Liver (tissue), 9 donors: Measurements from ENCODE around the gene USP35. TPM values are rescaled to one million over a fixed set of nuclear protein-coding genes. Genes with fewer than 3 reads are reported as not detected.

ENCODE experiments used
- DNase-seq: peaks from one replicate; pipeline ENCODE4 v3.0.0-alpha.2; 2017; ENCODE audit warnings: low spot score
- H3K27ac ChIP-seq, 2 donors: one replicate each; pipeline ENCODE4 v1.7.0; 2013; ENCODE audit warnings: inconsistent platforms in 2 of 2, low read length in 2 of 2, control low read depth in 1 of 2, low read depth in 1 of 2, mild to moderate bottlenecking in 1 of 2
- H3K27me3 ChIP-seq, 4 donors: one replicate each; pipeline versions ENCODE4 v1.6.1 to v1.7.0; 2013; ENCODE audit warnings: low read length in 3 of 4, inconsistent platforms in 1 of 4, mild to moderate bottlenecking in 1 of 4, moderate library complexity in 1 of 4; ENCODE audit not compliant: control insufficient read depth in 4 of 4, insufficient read depth in 4 of 4
- H3K36me3 ChIP-seq, 4 donors: one replicate each; pipeline versions ENCODE4 v1.6.1 to v1.7.0; 2013; ENCODE audit warnings: low read length in 3 of 4, mild to moderate bottlenecking in 3 of 4, low read depth in 1 of 4, moderate library complexity in 1 of 4; ENCODE audit not compliant: control insufficient read depth in 4 of 4, insufficient read depth in 3 of 4
- H3K4me1 ChIP-seq, 4 donors: one replicate each; pipeline versions ENCODE4 v1.6.1 to v1.7.0; 2013; ENCODE audit warnings: low read length in 3 of 4, mild to moderate bottlenecking in 3 of 4, moderate library complexity in 1 of 4; ENCODE audit not compliant: control insufficient read depth in 4 of 4, insufficient read depth in 4 of 4
- H3K4me3 ChIP-seq, 3 donors: one replicate each; pipeline versions ENCODE4 v1.6.1 to v1.7.0; 2013; ENCODE audit warnings: low read length in 3 of 3, control low read depth in 1 of 3, low read depth in 1 of 3, mild to moderate bottlenecking in 1 of 3
- H3K9ac ChIP-seq, 2 donors: one replicate each; pipeline ENCODE4 v1.7.0; 2013; ENCODE audit warnings: low read length in 2 of 2, mild to moderate bottlenecking in 2 of 2, moderate library complexity in 2 of 2, control low read depth in 1 of 2, low read depth in 1 of 2
- H3K9me3 ChIP-seq, 4 donors: one replicate each; pipeline versions ENCODE4 v1.6.1 to v1.7.0; 2013; ENCODE audit warnings: low read length in 3 of 4; ENCODE audit not compliant: control insufficient read depth in 4 of 4
- EGR1 ChIP-seq, 2 donors: IDR thresholded peaks; 2 replicates each; pipeline ENCODE4 v1.6.1; 2016 to 2018; ENCODE audit warnings: antibody characterized with exemption in 2 of 2, low read depth in 2 of 2
- FOXA1 ChIP-seq: IDR thresholded peaks from 2 replicates; pipeline ENCODE4 v1.6.1; 2016; ENCODE audit warnings: antibody characterized with exemption
- FOXA2 ChIP-seq: IDR thresholded peaks from 2 replicates; pipeline ENCODE4 v1.6.1; 2016; ENCODE audit warnings: antibody characterized with exemption
- GABPA ChIP-seq, 2 donors: IDR thresholded peaks in 1 of 2; conservative IDR thresholded peaks in 1 of 2; 2 replicates each; pipeline ENCODE4 v1.6.1; 2016; ENCODE audit warnings: antibody characterized with exemption in 2 of 2, mild to moderate bottlenecking in 1 of 2, moderate library complexity in 1 of 2
- HNF4A ChIP-seq, 2 donors: conservative IDR thresholded peaks; 2 replicates each; pipeline ENCODE4 v1.6.1; 2016; ENCODE audit warnings: antibody characterized with exemption in 2 of 2, mild to moderate bottlenecking in 2 of 2
- HNF4G ChIP-seq: IDR thresholded peaks from 2 replicates; pipeline ENCODE4 v1.6.1; 2016; ENCODE audit warnings: antibody characterized with exemption
- JUND ChIP-seq, 2 donors: IDR thresholded peaks; 2 replicates each; pipeline ENCODE4 v1.6.1; 2016; ENCODE audit warnings: antibody characterized with exemption in 2 of 2
- MAX ChIP-seq: IDR thresholded peaks from 2 replicates; pipeline ENCODE4 v1.6.1; 2016; ENCODE audit warnings: antibody characterized with exemption
- NR2F2 ChIP-seq: IDR thresholded peaks from 2 replicates; pipeline ENCODE4 v1.6.1; 2016; ENCODE audit warnings: antibody characterized with exemption
- RAD21 ChIP-seq, 2 donors: IDR thresholded peaks; 2 replicates each; pipeline ENCODE4 v1.6.1; 2016; ENCODE audit warnings: antibody characterized with exemption in 2 of 2, mild to moderate bottlenecking in 2 of 2
- RXRA ChIP-seq, 2 donors: IDR thresholded peaks; 2 replicates each; pipeline ENCODE4 v1.6.1; 2017 to 2018; ENCODE audit warnings: antibody characterized with exemption in 2 of 2, mild to moderate bottlenecking in 1 of 2
- SP1 ChIP-seq: IDR thresholded peaks from 2 replicates; pipeline ENCODE4 v1.6.1; 2018; ENCODE audit warnings: antibody characterized with exemption, mild to moderate bottlenecking
- TAF1 ChIP-seq: conservative IDR thresholded peaks from 2 replicates; pipeline ENCODE4 v1.6.1; 2016; ENCODE audit warnings: antibody characterized with exemption, mild to moderate bottlenecking
- WGBS: extraction: QIAGEN DNeasy Blood & Tissue Kit; methylation state at CpG from one replicate; pipeline ENCODE4 v1.1.7; 2013; 5-methylcytosine and 5-hydroxymethylcytosine counted together
- polyA plus RNA-seq, 2 donors: library from polyadenylated mRNA; stranded (reverse) in 1 of 2; unstranded in 1 of 2; fragments of 200-250 nt in 1 of 2; fragments of >200 nt in 1 of 2; fragmentation: Nextera tagmentation in 1 of 2; extraction: Ambion mirVana in 1 of 2; gene quantifications; one replicate each; pipeline versions ENCODE4 v1.2.1 to v1.2.3, GENCODE V29; 2013 to 2015
- total RNA-seq, 2 donors: library from RNA; depleted of rRNA; stranded (reverse); fragments of >200 nt; gene quantifications; one replicate each; pipeline ENCODE4 v1.2.3, GENCODE V29; 2014
- TF ChIP-seq, protein P1 (sequence below): IDR thresholded peaks from 2 replicates; pipeline ENCODE4 v1.6.1; 2016; ENCODE audit warnings: antibody characterized with exemption
- TF ChIP-seq, protein P2 (sequence below): IDR thresholded peaks from 2 replicates; pipeline ENCODE4 v1.6.1; 2016; ENCODE audit warnings: antibody characterized with exemption, mild to moderate bottlenecking
- donor health status: healthy.
- donor health status: healthy.
- donor health status: healthy.
- donor health status: healthy.
- donor health status: healthy.

The USP35 gene
- total and polyA plus RNA-seq, 4 donors: 2.3 to 11.0 (median 4.8) TPM

DNA sequence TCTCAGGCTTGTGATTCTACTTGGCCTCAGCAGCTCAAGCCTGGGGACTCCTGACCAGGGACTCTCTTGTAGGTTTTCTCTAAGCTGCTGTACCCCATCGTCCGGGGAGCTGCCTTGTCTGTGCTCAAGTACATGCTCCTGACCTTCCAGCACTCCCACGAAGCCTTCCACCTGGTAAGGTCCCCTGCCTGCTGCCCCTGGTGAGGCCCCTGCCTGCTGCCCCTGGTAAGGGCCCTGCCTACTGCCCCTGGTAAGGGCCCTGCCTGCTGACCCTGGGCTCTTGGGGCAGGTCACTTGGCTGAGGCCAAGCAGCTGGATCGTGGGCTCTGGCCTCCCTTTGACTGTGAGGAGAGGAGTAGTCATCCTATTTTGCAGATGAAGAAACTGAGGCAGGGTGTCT, 11.3 kb downstream of the USP35 start:
- Histone ChIP-seq H3K9ac (no peak overlapping the region), H3K27me3 (no peaks in the 10 kb centered on the region), H3K36me3 (peaks cover 5 to 27% (median 10%) of the 10 kb centered on the region in 4 donors), H3K4me1 (no peaks in the 10 kb centered on the region), H3K9me3 (no peaks in the 10 kb centered on the region), H3K4me3 (no peak overlapping the region), H3K27ac (no peak overlapping the region)
- WGBS: 96% methylated on average over 4 of the region's 4 CpGs
- TF ChIP-seq HNF4A (conservative IDR thresholded peaks at IDR 0.05): no peak
- TF ChIP-seq GABPA (IDR thresholded peaks at IDR 0.05 in 1 of 2, conservative IDR thresholded peaks at IDR 0.05 in 1 of 2): no peak
- TF ChIP-seq SP1: no peak
- TF ChIP-seq, protein P1, sequence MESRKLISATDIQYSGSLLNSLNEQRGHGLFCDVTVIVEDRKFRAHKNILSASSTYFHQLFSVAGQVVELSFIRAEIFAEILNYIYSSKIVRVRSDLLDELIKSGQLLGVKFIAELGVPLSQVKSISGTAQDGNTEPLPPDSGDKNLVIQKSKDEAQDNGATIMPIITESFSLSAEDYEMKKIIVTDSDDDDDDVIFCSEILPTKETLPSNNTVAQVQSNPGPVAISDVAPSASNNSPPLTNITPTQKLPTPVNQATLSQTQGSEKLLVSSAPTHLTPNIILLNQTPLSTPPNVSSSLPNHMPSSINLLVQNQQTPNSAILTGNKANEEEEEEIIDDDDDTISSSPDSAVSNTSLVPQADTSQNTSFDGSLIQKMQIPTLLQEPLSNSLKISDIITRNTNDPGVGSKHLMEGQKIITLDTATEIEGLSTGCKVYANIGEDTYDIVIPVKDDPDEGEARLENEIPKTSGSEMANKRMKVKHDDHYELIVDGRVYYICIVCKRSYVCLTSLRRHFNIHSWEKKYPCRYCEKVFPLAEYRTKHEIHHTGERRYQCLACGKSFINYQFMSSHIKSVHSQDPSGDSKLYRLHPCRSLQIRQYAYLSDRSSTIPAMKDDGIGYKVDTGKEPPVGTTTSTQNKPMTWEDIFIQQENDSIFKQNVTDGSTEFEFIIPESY: no peak
- no peak for TF ChIP-seq FOXA1
- no peak for TF ChIP-seq FOXA2
- TF ChIP-seq NR2F2: no peak
- TF ChIP-seq HNF4G: no peak
- TF ChIP-seq TAF1: no peak
- no peak for TF ChIP-seq JUND (IDR thresholded peaks at IDR 0.05)
- TF ChIP-seq RAD21 (IDR thresholded peaks at IDR 0.05): no peak
- TF ChIP-seq, protein P2, sequence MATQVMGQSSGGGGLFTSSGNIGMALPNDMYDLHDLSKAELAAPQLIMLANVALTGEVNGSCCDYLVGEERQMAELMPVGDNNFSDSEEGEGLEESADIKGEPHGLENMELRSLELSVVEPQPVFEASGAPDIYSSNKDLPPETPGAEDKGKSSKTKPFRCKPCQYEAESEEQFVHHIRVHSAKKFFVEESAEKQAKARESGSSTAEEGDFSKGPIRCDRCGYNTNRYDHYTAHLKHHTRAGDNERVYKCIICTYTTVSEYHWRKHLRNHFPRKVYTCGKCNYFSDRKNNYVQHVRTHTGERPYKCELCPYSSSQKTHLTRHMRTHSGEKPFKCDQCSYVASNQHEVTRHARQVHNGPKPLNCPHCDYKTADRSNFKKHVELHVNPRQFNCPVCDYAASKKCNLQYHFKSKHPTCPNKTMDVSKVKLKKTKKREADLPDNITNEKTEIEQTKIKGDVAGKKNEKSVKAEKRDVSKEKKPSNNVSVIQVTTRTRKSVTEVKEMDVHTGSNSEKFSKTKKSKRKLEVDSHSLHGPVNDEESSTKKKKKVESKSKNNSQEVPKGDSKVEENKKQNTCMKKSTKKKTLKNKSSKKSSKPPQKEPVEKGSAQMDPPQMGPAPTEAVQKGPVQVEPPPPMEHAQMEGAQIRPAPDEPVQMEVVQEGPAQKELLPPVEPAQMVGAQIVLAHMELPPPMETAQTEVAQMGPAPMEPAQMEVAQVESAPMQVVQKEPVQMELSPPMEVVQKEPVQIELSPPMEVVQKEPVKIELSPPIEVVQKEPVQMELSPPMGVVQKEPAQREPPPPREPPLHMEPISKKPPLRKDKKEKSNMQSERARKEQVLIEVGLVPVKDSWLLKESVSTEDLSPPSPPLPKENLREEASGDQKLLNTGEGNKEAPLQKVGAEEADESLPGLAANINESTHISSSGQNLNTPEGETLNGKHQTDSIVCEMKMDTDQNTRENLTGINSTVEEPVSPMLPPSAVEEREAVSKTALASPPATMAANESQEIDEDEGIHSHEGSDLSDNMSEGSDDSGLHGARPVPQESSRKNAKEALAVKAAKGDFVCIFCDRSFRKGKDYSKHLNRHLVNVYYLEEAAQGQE: no peak
- TF ChIP-seq MAX: no peak
- DNase-seq: no peak

GRCh38 chr11:78200553-78200952, 11.8 kb downstream of the USP35 start:
- Histone ChIP-seq H3K4me3 (no peak overlapping the region), H3K27me3 (no peaks in the 10 kb centered on the region), H3K4me1 (no peaks in the 10 kb centered on the region), H3K36me3 (peaks cover 5 to 30% (median 11%) of the 10 kb centered on the region in 4 donors), H3K27ac (no peak overlapping the region), H3K9me3 (no peaks in the 10 kb centered on the region), H3K9ac (no peak overlapping the region)
- 96% methylated on average over 13 of the region's 13 CpGs for WGBS
- no peak for DNase-seq
- no peak for TF ChIP-seq FOXA1
- TF ChIP-seq NR2F2: no peak
- TF ChIP-seq SP1: no peak

DNA sequence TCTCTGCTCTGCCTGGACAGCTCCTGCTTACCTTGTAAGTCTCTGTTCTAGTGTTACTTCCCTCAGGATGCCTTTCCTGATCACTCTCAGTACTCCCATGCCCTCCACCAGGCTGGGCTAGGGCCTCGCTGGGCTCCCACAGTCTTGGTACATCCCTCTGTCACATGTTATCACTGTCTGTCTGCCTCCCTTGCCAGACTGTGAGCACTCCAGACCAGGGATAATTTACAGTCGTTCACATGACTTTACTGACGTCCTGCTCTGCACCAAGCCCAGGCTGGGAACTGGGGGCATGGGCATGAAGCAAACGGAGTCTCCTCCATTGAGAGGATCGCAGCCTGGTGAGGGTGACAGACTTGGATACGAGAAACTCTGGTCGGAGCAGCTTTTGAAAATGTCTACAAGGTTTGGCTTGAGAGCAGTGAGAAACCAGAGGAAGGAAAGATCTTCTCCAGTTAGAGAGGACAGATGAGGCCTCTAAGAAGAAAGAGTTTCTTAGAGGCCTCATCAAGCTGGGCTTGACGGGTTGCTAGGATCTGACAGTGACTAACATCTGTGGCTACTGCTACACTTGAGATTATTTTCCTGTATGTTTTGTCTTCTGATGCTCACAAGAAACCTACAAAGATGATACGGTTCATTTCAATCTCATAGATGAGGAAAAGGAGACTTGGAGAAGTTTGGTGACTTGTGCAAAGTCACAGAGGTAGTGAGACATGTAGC, 12.5 kb downstream of the USP35 start:
- no peak overlapping the region for H3K27ac ChIP-seq
- no peak overlapping the region for H3K9ac ChIP-seq
- H3K36me3 ChIP-seq: peaks cover 3 to 36% (median 11%) of the 10 kb centered on the region in 4 donors
- H3K9me3 ChIP-seq: no peaks in the 10 kb centered on the region
- H3K4me1 ChIP-seq: no peaks in the 10 kb centered on the region
- H3K27me3 ChIP-seq: no peaks in the 10 kb centered on the region
- WGBS: 92% methylated on average over 9 of the region's 9 CpGs
- no peak overlapping the region for H3K4me3 ChIP-seq
- no peak for DNase-seq
- TF ChIP-seq HNF4G (no peak), MAX (no peak), RXRA (IDR thresholded peaks at IDR 0.05) (no peak), JUND (IDR thresholded peaks at IDR 0.05) (no peak), EGR1 (IDR thresholded peaks at IDR 0.05; ENCODE audit: low read depth in 2 of 2) (no peak), NR2F2 (no peak), FOXA1 (no peak), SP1 (no peak), HNF4A (conservative IDR thresholded peaks at IDR 0.05) (no peak), GABPA (IDR thresholded peaks at IDR 0.05 in 1 of 2, conservative IDR thresholded peaks at IDR 0.05 in 1 of 2) (no peak)
- TF ChIP-seq, protein P2: no peak
